A549 (cell line): ENCODE data around the gene BRAT1.

Experiments used
- EP300 ChIP-seq, 2 experiments: fragments of >200 bp; sonication (Bioruptor Twin); formaldehyde crosslinking; IDR thresholded peaks; 2 replicates in 1 of 2; 3 replicates in 1 of 2; pipeline ENCODE4 v1.6.1; 2016 to 2017
- ESRRA ChIP-seq: fragments of 150-350 bp; IDR thresholded peaks from 2 replicates; pipeline ENCODE4 v1.6.1; 2014; ENCODE audit warnings: mild to moderate bottlenecking, low read length, borderline replicate concordance
- KDM1A ChIP-seq: fragments of 200-600 bp; sonication (generic); IDR thresholded peaks from 2 replicates; pipeline ENCODE4 v1.6.1; 2016; ENCODE audit warnings: low read depth, mild to moderate bottlenecking
- MAFK ChIP-seq: fragments of 450-650 bp; IDR thresholded peaks from 2 replicates; pipeline ENCODE4 v1.6.1; 2014; ENCODE audit not compliant: partially characterized antibody
- MAX ChIP-seq: IDR thresholded peaks from 2 replicates; pipeline ENCODE4 v1.6.1; 2012
- MYC ChIP-seq: IDR thresholded peaks from 2 replicates; pipeline ENCODE4 v1.6.1; 2012; ENCODE audit warnings: mild to moderate bottlenecking, inconsistent platforms, low read length, improper control_type of control experiment, borderline replicate concordance
- NFE2L2 ChIP-seq: fragments of 150-350 bp; conservative IDR thresholded peaks from 2 replicates; pipeline ENCODE4 v1.6.1; 2014; ENCODE audit warnings: low read length
- POLR2A ChIP-seq: IDR thresholded peaks from 2 replicates; pipeline ENCODE4 v1.6.1; 2012; ENCODE audit warnings: mild to moderate bottlenecking, low read length
- RFX5 ChIP-seq: fragments of 450-650 bp; IDR thresholded peaks from 2 replicates; pipeline ENCODE4 v1.7.1; 2014; ENCODE audit warnings: antibody characterized with exemption, mild to moderate bottlenecking, moderate library complexity
- TF ChIP-seq, protein P1 (sequence below): IDR thresholded peaks from 2 replicates; pipeline ENCODE4 v1.6.1; 2012
- TF ChIP-seq, protein P2 (sequence below): fragments of >200 bp; sonication (Bioruptor Twin); formaldehyde crosslinking; IDR thresholded peaks from 3 replicates; pipeline ENCODE4 v1.5.1; 2016
- TF ChIP-seq, protein P3 (sequence below): fragments of 150-350 bp; IDR thresholded peaks from 2 replicates; pipeline ENCODE4 v1.6.1; 2014; ENCODE audit warnings: low read depth, mild to moderate bottlenecking, low read length

- no peak for TF ChIP-seq MAX
- TF ChIP-seq, protein P1, sequence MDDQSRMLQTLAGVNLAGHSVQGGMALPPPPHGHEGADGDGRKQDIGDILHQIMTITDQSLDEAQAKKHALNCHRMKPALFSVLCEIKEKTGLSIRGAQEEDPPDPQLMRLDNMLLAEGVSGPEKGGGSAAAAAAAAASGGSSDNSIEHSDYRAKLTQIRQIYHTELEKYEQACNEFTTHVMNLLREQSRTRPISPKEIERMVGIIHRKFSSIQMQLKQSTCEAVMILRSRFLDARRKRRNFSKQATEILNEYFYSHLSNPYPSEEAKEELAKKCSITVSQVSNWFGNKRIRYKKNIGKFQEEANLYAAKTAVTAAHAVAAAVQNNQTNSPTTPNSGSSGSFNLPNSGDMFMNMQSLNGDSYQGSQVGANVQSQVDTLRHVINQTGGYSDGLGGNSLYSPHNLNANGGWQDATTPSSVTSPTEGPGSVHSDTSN: no peak
- TF ChIP-seq NFE2L2: no peak
- no peak for TF ChIP-seq KDM1A
- TF ChIP-seq POLR2A: no peak
- TF ChIP-seq, protein P2, sequence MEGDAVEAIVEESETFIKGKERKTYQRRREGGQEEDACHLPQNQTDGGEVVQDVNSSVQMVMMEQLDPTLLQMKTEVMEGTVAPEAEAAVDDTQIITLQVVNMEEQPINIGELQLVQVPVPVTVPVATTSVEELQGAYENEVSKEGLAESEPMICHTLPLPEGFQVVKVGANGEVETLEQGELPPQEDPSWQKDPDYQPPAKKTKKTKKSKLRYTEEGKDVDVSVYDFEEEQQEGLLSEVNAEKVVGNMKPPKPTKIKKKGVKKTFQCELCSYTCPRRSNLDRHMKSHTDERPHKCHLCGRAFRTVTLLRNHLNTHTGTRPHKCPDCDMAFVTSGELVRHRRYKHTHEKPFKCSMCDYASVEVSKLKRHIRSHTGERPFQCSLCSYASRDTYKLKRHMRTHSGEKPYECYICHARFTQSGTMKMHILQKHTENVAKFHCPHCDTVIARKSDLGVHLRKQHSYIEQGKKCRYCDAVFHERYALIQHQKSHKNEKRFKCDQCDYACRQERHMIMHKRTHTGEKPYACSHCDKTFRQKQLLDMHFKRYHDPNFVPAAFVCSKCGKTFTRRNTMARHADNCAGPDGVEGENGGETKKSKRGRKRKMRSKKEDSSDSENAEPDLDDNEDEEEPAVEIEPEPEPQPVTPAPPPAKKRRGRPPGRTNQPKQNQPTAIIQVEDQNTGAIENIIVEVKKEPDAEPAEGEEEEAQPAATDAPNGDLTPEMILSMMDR: no peak
- TF ChIP-seq MYC: no peak
- TF ChIP-seq EP300 (IDR thresholded peaks at IDR 0.05): no peak
- TF ChIP-seq, protein P3, sequence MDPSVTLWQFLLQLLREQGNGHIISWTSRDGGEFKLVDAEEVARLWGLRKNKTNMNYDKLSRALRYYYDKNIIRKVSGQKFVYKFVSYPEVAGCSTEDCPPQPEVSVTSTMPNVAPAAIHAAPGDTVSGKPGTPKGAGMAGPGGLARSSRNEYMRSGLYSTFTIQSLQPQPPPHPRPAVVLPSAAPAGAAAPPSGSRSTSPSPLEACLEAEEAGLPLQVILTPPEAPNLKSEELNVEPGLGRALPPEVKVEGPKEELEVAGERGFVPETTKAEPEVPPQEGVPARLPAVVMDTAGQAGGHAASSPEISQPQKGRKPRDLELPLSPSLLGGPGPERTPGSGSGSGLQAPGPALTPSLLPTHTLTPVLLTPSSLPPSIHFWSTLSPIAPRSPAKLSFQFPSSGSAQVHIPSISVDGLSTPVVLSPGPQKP: no peak
- no peak for TF ChIP-seq RFX5
- no peak for TF ChIP-seq ESRRA
- TF ChIP-seq MAFK: no peak
Measured at GRCh38 chr7:2598154-2598823, 43.0 kb upstream of the BRAT1 start.
